Medulla oblongata (tissue), 1 donor: Measurements from ENCODE around the gene EVI5L.
"Not testable (repeated sequence)": the region's sequence is repeated elsewhere in the genome, so short reads cannot be mapped to it uniquely, and the experiment has no call there.

Source experiments
- DNase-seq: peaks from one replicate; pipeline ENCODE4 v3.0.0-alpha.2; 2015; ENCODE audit errors: extremely low spot score

Gene EVI5L

GRCh38 chr19:7872306-7873204 lies 42.5 kb downstream of the EVI5L start:
- DNase-seq = no peak

- DNase-seq = no peak
Measured at GRCh38 chr19:7873304-7874075, 43.5 kb downstream of the EVI5L start.

GRCh38 chr19:7874076-7874896 lies 44.3 kb downstream of the EVI5L start, which contains the start of gene PRR36:
Gene PRR36, minus strand, starts transcription at chr19:7874390. Its CDS starts 701 bp downstream, at chr19:7873689.
- DNase-seq = no peak

GRCh38 chr19:7874897-7875273 lies 44.9 kb downstream of the EVI5L start:
- no peak for DNase-seq

- DNase-seq = no peak
Measured at GRCh38 chr19:7877249-7877836, 47.3 kb downstream of the EVI5L start.

- DNase-seq = no peak
Measured at GRCh38 chr19:7879111-7879807, 49.2 kb downstream of the EVI5L start.

GRCh38 chr19:7879836-7880235 lies 49.8 kb downstream of the EVI5L start:
- no peak for DNase-seq

GRCh38 chr19:7881910-7882309 lies 51.9 kb downstream of the EVI5L start:
- DNase-seq = no peak

- DNase-seq = no peak
Measured at GRCh38 chr19:7883105-7883504, 53.1 kb downstream of the EVI5L start.

- no peak for DNase-seq
Measured at GRCh38 chr19:7883796-7884570, 54.0 kb downstream of the EVI5L start.

GRCh38 chr19:7885818-7886217 lies 55.8 kb downstream of the EVI5L start:
- DNase-seq = no peak

- no peak for DNase-seq
Measured at GRCh38 chr19:7887408-7888144, 57.6 kb downstream of the EVI5L start.

- no peak for DNase-seq
Measured at GRCh38 chr19:7888145-7888825, 58.3 kb downstream of the EVI5L start, which contains the start of gene LRRC8E. Gene LRRC8E, plus strand, starts transcription at chr19:7888510. Its CDS starts 7,094 bp downstream, at chr19:7895604.

- DNase-seq = no peak
Measured at GRCh38 chr19:7888826-7889217, 58.8 kb downstream of the EVI5L start.

GRCh38 chr19:7893362-7894101 lies 63.5 kb downstream of the EVI5L start:
- not testable (repeated sequence) for DNase-seq

GRCh38 chr19:7894612-7895309 lies 64.7 kb downstream of the EVI5L start:
- DNase-seq = no peak

- DNase-seq = no peak
Measured at GRCh38 chr19:7895565-7895964, 65.5 kb downstream of the EVI5L start.
